GM21447 (cell line): Measurements from ENCODE around the gene ABCB9.
A peak's percentile ranks its signal among the peaks of the same experiment; 100 is the strongest.
"Not testable (repeated sequence)": the region's sequence is repeated elsewhere in the genome, so short reads cannot be mapped to it uniquely, and the experiment has no call there.

Experiments used
- ATAC-seq: cut with Tn5 transposase; IDR thresholded peaks from one replicate; pipeline ENCODE4 v1.9.1; 2021; ENCODE audit not compliant: unreplicated experiment

The ABCB9 gene

DNA sequence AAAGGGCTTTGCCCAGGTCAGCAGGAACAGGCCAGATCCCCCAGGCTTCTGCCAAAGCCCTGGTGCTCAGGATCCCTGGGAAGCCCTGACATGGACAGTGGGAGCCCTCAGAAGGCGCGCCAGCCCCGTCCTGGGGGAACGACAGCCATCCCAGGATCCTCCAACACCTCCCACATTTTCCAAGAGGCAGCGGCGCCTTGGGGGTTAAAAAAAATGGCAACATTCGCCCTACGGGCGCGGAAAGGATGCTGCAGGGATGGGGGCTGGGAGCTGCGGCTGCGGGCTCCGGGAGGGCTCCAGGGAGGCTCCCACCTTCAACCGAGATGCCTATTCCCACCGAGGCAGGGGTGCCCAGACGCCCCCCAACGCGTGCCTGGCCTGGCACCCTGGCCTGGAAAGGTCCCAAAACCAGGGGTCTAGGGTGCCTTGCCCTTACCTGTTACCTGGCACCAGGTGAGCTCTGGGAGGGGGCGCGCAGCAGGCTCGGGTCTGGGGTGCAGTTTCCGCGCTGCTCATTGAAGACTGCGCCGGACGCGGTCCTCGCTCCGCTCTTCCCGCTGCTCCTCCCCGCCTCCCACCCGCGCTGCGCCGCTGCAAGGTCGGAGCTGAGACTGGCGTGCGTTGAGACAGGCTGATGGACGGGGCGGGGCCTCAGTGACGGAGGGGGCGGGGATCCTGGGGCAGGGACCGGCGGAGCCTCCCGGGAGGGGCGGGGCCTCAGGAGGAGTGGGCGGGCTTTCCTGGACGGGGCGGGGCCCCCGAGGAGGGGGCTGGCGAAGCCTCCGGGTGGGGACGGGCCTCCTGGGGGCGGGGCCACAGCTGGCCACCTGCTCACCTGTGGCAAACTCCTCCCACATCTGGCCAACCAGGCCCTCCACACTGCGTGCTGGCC lies at the start of gene ABCB9:
Gene ABCB9, minus strand, starts transcription at position 613 of the 892 bp plus-strand sequence. CDS start 6,228 bp downstream, outside the sequence.
- ATAC-seq = peak; percentile 64

DNA sequence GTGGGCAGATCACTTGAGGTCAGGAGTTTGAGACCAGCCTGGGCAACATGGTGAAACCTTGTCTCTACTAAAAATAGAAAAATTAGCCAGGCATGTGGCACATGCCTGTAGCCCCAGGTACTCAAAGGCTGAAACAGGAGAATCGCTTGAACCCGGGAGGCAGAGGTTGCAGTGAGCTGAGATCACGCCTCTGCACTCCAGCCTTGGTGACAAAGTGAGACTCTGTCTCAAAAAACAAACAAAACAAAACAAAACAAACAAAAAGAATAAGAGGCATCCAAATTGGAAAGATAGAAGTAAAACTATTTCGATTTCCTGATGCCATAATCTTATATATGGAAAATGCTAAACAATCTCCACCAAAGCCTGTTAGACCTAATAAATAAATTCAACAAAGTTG lies 48.2 kb upstream of the ABCB9 start:
- ATAC-seq = not testable (repeated sequence)

- no peak for ATAC-seq
Measured at GRCh38 chr12:123013185-123014095, 47.2 kb upstream of the ABCB9 start.

DNA sequence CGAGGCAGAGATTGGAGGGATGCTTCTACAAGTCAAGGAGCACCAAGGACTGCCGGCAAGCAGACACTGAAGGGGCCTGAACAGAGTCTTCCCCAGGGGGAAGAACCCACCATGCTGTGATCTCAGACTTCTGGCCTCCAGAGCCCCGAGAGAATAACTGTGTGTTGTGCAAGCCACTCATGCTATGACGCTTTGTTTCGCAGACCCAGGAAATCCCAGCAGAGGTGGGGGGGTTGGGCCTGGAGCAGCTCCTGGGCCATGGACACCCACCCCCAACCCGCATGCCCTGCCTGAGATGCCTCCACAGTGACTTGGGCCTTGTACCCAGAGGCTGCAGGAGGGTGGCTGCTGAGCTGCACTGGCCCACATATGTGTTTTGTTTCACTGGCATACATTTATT lies 45.4 kb upstream of the ABCB9 start:
- ATAC-seq = no peak

GRCh38 chr12:123010681-123011080 lies 44.4 kb upstream of the ABCB9 start:
- no peak for ATAC-seq

DNA sequence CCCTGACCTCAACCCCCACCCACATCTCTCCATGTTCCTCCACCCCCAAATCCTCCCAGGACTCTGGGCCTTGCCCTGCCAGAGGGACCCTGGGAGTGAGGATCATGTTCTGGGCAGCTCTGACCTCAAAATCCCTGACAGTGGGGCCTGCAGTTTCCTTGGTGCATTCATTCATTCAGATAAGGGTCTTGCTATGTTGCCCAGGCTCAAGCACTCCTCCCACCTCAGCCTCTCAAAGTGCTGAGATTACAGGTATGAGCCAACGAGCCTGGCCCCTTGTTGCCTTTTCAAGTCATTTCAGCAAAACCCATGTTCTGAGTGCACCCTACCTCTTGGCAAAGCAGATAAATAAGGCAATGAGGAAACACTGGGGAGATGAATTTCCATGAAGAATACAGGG lies 43.8 kb upstream of the ABCB9 start:
- ATAC-seq = no peak

DNA sequence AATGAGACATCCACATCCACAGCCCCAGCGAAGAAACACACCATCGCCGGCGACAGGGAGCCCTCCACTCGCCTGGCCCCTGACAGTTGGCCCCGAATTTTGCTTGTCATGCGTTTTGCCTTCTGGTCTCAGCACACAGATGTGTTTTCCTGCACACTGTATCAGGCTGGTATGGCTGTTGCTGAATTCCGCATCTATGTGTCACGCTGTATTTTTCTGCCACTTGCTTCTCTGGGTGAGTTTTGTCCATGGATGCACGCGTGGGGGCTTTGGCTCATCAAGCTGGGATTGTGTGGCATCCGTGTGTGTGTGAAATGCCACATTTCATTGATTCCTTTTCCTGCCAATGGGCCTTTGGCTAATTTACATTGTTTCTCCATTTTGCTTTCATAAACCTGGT lies 40.7 kb upstream of the ABCB9 start:
- ATAC-seq = no peak

DNA sequence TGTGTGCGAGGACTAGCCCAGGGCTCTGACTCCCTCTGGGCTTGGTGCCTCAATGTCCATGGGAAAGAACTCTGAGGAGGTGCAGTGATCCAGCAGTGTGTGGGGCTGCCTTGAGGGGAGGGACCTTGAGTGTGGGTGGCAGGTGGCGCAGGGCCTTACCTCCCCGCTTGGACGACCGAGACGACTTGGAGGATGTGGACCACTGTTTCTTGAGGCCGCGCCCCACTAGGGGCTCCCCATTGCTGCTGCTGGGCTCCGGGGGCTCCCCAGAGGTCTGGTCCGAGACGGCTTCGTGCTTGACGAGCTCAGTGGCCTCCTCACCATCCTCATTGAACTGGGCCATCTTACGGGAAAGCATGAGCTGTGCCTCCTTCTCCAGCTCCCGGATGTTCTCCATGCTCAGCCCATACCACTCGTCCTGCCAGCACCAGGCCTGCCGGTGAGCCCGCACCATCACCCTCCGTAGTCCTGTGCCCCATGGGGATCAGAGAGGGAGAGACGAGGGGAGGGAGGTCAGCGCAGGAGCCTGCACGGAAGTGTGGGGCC lies 38.9 kb upstream of the ABCB9 start:
- ATAC-seq = no peak

DNA sequence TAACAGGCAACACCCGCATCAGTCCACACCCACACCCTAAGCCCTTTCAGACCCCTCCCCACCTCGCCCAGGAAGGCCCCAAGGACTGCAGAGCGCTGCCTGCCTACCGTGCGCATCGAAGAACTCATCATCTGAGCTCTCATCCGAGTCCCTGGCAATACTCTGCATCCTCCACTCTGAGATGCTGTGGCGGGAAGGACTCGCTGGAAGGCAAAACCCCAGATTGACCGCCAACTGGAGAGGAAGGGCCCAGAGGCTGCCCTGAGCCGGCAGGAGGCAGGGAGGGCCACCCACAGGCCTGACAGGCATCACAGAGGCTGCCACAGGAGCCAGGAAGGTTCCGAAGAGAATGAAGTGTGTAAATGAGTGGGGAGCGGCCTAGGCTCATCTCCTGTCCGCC lies 38.0 kb upstream of the ABCB9 start:
- no peak for ATAC-seq

DNA sequence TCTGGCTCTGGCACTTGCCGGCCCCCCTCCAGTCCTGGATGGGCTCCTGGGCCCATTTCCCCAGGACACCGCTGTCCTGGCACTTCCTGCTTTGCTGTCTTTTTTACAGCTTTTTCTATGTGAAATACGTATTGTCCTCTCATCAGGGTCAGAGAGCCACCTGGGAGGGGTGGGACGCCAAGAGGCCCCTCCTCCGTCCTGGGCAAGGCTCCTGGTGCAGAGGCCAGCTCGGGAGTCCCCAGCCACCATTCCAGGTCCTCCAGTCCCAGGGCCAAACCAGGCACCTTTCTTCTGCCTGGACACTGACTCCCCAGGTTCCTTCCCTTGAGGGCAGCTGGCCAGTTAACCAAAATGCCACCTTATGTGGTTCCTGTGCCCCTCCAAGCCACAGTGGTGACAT lies 37.0 kb upstream of the ABCB9 start:
- no peak for ATAC-seq

- ATAC-seq = no peak
Measured at GRCh38 chr12:123001464-123001863, 35.2 kb upstream of the ABCB9 start.

GRCh38 chr12:123000578-123000977 lies 34.3 kb upstream of the ABCB9 start:
- no peak for ATAC-seq

DNA sequence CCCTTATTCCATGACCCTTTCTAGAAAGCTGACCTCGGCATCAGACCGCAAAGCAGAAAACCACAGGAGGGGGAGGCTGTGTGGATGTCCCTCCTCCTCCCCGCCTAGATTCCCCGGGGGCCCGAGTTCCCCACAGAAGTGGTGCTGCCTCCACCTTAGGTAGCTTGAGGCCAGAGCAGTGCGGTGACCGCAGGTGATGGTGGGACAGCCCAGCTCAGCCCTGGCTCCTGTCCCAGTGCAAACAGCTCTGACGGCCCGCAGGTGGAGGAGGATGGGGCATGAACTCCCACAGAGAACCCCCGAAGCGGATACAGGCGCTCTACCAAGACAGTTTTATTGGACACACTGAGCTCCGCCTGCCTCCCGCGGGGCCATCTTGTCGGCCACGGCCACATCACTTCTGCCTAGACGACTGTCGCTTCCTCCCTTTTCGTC lies 33.7 kb upstream of the ABCB9 start:
- no peak for ATAC-seq

- no peak for ATAC-seq
Measured at GRCh38 chr12:122999196-122999946, 33.1 kb upstream of the ABCB9 start.

DNA sequence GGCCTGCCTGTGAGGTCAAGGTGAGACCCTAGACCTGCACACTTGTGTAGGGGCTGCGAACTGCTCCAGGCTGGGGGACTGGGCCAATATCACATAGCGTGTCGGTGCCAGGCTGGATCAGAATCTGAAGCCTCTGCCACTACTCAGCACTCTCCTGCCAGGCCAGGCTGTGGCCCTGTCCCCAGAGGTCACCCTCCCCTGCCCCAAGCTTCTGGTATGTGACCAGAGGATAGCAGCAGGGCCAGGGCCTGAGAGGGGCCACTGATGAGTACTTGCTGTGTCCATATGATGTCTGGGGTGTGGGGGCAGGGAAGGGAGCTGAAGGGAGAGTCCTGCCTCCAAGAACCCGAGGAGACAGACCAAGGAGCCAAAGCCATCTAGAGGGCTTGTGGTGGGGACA lies 32.1 kb upstream of the ABCB9 start:
- no peak for ATAC-seq

DNA sequence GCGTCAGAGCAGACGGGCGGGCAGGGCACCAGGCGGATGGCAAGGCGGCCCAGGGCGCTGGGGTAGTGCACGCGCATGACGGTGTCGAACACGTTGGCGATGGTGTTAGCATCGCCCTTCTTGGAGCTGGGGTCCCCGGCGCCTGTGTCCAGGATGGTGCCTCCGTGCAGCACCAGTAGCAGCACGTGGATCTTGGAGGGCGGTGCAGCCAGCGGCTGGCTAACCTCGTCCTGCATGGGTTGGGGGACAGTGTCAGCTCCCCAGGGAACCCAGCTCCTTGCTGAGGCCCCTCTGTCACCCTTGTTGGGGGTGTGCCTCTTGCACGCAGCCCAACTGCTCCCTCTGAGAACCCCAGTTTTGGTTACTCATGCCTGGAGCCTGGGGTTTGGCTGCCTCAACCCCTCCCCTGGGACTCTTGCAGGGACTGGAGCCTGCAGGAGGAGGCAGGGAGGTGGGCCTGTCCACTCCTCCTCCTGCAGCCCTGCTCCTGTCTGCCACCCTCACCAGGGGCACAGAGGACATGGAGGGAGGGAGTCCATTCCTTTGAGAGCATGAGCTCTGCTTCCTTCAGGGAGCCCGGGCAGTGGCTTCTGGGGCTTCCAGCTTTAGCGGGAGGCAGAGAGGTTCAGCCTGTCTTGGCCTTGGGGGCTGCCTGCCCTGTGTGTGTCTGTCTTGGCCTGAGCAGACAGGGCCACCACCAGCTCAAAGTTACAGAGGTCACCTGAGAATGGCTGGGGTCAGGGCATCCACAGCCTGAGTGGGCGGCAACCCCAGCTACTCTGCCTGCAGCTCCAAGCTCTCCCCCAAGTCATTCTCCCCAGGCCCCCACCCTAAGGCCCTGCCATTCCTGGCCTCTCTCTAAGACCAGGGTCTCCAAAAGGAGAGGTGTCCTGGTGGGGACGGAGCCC lies 31.3 kb upstream of the ABCB9 start:
- ATAC-seq = no peak

- ATAC-seq = no peak
Measured at GRCh38 chr12:122996621-122997342, 30.5 kb upstream of the ABCB9 start.

- ATAC-seq = no peak
Measured at GRCh38 chr12:122996188-122996601, 29.9 kb upstream of the ABCB9 start.
